Upper lobe of left lung (tissue), 6 donors: ENCODE data around the gene MRPL20. TPM values are rescaled to one million over a fixed set of nuclear protein-coding genes. Genes with fewer than 3 reads are reported as not detected.

Experiments used
- ATAC-seq, 2 donors: fragments of 200-7000 bp; cut with Tn5 transposase; one replicate each; pipeline ENCODE4 v1.9.1; 2022; ENCODE audit warnings: mild to moderate bottlenecking in 2 of 2, moderate library complexity in 2 of 2; ENCODE audit not compliant: low FRiP score in 2 of 2
- DNase-seq, 2 donors: peaks; one replicate each; pipeline ENCODE4 v3.0.0-alpha.2; 2019 to 2020
- H3K27ac ChIP-seq, 4 donors: fragments of 200-600 bp; sonication (generic); one replicate each; pipeline ENCODE4 v1.5.1; 2016 to 2019
- H3K27me3 ChIP-seq, 4 donors: fragments of 200-600 bp; sonication (generic); one replicate each; pipeline ENCODE4 v1.5.1; 2017 to 2019
- H3K36me3 ChIP-seq, 4 donors: fragments of 200-600 bp; sonication (generic); one replicate each; pipeline ENCODE4 v1.5.1; 2016 to 2019
- H3K4me1 ChIP-seq, 4 donors: fragments of 200-600 bp; sonication (generic); one replicate each; pipeline ENCODE4 v1.5.1; 2018 to 2019
- H3K4me3 ChIP-seq, 4 donors: fragments of 200-600 bp; sonication (generic); one replicate each; pipeline ENCODE4 v1.5.1; 2017 to 2019; ENCODE audit warnings: mild to moderate bottlenecking in 2 of 4, moderate library complexity in 1 of 4
- H3K9me3 ChIP-seq, 4 donors: fragments of 200-600 bp; sonication (generic); one replicate each; pipeline ENCODE4 v1.5.1; 2018 to 2019
- EP300 ChIP-seq, 4 donors: sonication (generic); formaldehyde crosslinking; IDR thresholded peaks; one replicate each; pipeline ENCODE4 v1.5.1; 2017; ENCODE audit warnings: antibody characterized with exemption in 4 of 4, control low read depth in 2 of 4
- POLR2A ChIP-seq, 4 donors: fragments of 450-650 bp; IDR thresholded peaks; one replicate each; pipeline ENCODE4 v1.5.1; 2016 to 2017; ENCODE audit warnings: antibody characterized with exemption in 4 of 4, mild to moderate bottlenecking in 2 of 4
- POLR2AphosphoS5 ChIP-seq, 2 donors: sonication (generic); formaldehyde crosslinking; IDR thresholded peaks; one replicate each; pipeline ENCODE4 v1.5.1; 2017; ENCODE audit warnings: antibody characterized with exemption in 2 of 2
- WGBS, 2 donors: methylation state at CpG; one replicate each; pipeline ENCODE4 v1.1.5; 2017 to 2018; 5-methylcytosine and 5-hydroxymethylcytosine counted together
- total RNA-seq, 6 donors: library from RNA; depleted of rRNA in 4 of 6; stranded (reverse); fragments of >200 nt in 4 of 6; gene quantifications; one replicate each; pipeline versions ENCODE4 v1.1.0 to v1.2.1, GENCODE V29; 2016 to 2021
- TF ChIP-seq, protein P1 (sequence below), 6 experiments: fragments of 450-650 bp in 4 of 6; fragments of 200-600 bp in 2 of 6; sonication (generic) in 2 of 6; IDR thresholded peaks; one replicate each; pipeline ENCODE4 v1.5.1; 2016 to 2019; ENCODE audit warnings: antibody characterized with exemption in 6 of 6
- donor health status: DM: no; HTN: no; CAD: no; lungs with moderate emphysema.
- donor health status: DM: no; HTN: yes; CAD: no; lungs with severe emphysema.

The MRPL20 gene
- total RNA-seq, 6 donors from 2014 or later, result 90.7 to 145 (median 101) TPM

DNA sequence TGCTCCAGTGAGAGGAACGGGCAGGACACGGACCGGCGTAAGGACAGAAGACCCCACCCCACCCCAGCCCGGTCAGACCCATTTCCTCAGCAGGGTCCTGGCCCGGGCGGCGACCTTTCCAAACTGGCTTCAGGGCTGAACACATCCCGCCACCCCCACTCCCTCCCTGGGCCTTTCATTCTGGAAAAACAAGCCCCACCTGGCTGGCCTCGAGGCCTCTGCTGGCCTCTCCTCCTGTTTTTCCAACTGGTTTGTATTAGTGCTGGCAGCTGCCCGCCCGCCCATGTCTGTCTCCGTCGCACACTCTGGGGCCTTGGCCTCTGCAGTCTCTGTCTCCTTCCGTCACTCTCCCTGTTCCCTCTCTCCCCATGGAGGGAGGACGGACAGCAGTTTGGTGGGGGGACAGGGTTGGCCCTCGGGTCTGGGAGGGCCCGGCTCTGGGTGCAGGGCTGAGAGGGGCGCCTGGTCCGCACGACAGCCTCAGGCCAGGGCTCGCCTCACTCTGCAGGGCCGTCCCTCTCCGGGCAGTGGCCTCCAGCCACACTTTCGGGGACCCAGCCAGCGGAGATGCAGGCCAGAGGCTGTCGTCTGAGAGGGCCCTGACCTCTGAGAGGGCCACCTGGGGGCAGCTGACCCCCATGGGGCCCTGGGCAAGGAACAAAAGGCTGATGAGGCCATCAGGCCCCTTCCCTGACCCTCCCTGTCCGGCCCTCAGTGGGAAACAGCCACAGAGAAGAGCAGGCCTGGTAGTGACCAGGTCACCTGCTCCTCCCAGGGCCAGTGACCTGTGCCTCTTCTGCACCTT, 47.2 kb downstream of the MRPL20 start:
- ATAC-seq (peak in 1 of 2 donors; percentile 66), DNase-seq (peak in 1 of 2 donors; percentile 76)
- 45 to 63% methylated on average over 16 to 27 of the region's 28 CpGs for WGBS, 2 donors
- TF ChIP-seq POLR2AphosphoS5 (IDR thresholded peaks at IDR 0.05) (no peak), POLR2A (IDR thresholded peaks at IDR 0.05) (no peak), EP300 (IDR thresholded peaks at IDR 0.05) (no peak)
- TF ChIP-seq, protein P1, sequence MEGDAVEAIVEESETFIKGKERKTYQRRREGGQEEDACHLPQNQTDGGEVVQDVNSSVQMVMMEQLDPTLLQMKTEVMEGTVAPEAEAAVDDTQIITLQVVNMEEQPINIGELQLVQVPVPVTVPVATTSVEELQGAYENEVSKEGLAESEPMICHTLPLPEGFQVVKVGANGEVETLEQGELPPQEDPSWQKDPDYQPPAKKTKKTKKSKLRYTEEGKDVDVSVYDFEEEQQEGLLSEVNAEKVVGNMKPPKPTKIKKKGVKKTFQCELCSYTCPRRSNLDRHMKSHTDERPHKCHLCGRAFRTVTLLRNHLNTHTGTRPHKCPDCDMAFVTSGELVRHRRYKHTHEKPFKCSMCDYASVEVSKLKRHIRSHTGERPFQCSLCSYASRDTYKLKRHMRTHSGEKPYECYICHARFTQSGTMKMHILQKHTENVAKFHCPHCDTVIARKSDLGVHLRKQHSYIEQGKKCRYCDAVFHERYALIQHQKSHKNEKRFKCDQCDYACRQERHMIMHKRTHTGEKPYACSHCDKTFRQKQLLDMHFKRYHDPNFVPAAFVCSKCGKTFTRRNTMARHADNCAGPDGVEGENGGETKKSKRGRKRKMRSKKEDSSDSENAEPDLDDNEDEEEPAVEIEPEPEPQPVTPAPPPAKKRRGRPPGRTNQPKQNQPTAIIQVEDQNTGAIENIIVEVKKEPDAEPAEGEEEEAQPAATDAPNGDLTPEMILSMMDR (IDR thresholded peaks at IDR 0.05), result no peak
- peaks cover 0 to under 1% (median 0%) of the 10 kb centered on the region in 4 donors for H3K36me3 ChIP-seq
- no peaks in the 10 kb centered on the region for H3K9me3 ChIP-seq
- peaks cover 0 to 35% (median 11%) of the 10 kb centered on the region in 4 donors for H3K27me3 ChIP-seq
- peaks cover 22 to 50% (median 41%) of the 10 kb centered on the region in 4 donors for H3K4me1 ChIP-seq
- peak overlapping the region; percentile 76 to 85 (median 83) for H3K27ac ChIP-seq
- H3K4me3 ChIP-seq, result no peak overlapping the region

DNA sequence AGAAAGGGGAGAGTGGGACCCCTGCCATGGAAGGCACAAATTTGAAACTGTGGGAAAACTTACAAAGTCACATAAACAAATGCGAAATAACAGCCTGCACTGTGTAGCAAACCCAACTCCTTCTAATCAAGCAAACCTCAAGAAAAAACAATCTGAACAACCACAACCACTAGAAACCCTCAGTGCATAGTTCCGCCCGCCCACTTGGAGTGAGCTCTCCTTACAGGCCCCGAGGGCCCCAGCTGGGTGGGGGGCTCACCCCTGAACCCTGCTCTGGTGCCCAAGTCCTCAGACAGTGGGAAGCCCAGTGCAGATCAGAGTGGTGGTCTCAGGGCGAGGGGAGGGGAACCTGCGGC, 47.8 kb downstream of the MRPL20 start:
- no peak for DNase-seq

DNA sequence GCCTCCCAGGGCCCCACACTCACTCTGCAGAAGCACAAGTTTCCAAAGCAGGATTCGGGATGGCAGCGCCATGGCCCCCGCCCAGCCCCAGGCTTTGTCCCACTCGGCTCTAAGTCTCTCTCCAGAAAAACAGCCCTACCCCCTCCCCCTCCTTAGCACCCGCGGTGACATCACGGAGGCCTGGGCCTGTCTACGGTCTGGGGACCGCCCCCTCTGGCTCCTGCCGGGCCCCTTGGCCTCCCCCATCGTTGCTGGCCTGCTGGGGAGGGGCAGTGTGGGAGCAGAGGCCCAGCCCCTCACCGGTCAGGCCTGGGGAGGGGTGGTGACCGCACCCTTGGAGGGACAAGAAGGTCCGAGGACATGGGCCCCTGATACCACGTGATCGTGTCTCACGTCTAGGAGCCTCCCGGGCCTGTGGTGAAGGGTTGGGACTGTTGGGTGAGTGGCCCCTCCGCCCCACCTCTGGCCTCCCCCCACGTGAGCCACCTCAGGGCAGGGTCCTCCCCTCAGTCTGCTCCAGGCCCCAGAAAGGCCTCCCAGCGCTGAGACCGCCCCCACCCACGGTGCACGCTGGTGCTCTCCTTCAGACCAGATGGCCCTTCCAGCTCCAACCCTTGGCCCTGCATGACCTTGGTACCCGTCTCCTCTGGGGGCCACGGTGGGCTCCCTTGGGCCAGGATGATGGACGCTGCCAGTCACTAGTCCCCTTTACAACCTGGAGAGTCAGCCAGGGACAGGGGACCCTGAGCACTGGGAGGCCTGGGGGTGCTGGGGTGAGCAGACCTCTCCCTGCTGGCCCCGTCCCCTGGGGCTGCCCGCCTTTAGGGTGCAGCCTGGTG, 48.4 kb downstream of the MRPL20 start, which contains the start of gene MXRA8:
MXRA8 (minus strand) TSS at position 123 of the 839 bp plus-strand sequence; CDS start at position 72, 51 bp downstream.
- Histone ChIP-seq H3K4me1 (peaks cover 32 to 58% (median 52%) of the 10 kb centered on the region in 4 donors), H3K27me3 (peaks cover 2 to 44% (median 22%) of the 10 kb centered on the region in 4 donors)

More for the DNA sequence above, 47.8 kb downstream of the MRPL20 start:
- Histone ChIP-seq H3K4me1 (peaks cover 26 to 56% (median 46%) of the 10 kb centered on the region in 4 donors), H3K27ac (peak overlapping the region; percentile 76 to 85 (median 83)), H3K27me3 (peaks cover 2 to 39% (median 16%) of the 10 kb centered on the region in 4 donors), H3K9me3 (no peaks in the 10 kb centered on the region), H3K36me3 (peaks cover 0 to 6% (median 0%) of the 10 kb centered on the region in 4 donors), H3K4me3 (no peak overlapping the region)
- ATAC-seq, result peak in 1 of 2 donors; percentile 46
- TF ChIP-seq, protein P1 (IDR thresholded peaks at IDR 0.05), result no peak
- TF ChIP-seq POLR2A (IDR thresholded peaks at IDR 0.05) (no peak), EP300 (IDR thresholded peaks at IDR 0.05) (no peak), POLR2AphosphoS5 (IDR thresholded peaks at IDR 0.05) (no peak)
- WGBS, 2 donors, result 56 to 68% methylated on average over 6 of the region's 6 CpGs

DNA sequence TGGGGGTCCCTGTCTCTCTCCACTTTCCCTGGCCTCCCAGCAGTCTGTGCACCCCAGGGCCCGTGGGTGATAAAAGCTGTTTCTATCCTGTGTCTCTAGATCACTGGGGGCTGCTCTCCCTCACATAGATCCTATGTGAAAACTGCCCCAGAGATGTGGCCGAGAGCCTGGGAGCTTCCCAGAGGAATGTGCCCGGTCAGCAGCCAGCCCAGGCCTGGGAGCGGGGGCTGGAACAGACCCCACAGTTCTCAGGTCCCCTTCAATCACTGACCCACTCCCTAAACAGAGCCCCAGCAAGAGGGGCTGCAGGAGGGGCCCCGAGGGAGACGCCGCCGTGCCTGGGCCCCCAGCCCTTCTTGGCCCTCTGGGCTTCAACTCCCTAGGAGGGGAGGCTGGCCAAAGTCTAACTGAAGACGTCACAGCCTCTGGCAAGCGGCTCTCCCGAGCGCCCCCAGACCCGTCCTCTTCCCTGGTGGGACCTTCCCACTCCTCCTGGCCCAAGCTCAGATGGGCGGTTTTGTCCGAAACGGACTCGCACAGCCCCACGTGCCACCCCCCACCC, 49.1 kb downstream of the MRPL20 start:
- H3K4me1 ChIP-seq, result peaks cover 36 to 65% (median 58%) of the 10 kb centered on the region in 4 donors

More for the DNA sequence above, 48.4 kb downstream of the MRPL20 start, which contains the start of gene MXRA8:
- H3K4me3 ChIP-seq, result peak within 1 kb of the TSS; percentile 21 to 53 (median 44)
- peak within 1 kb of the TSS; percentile 76 to 85 (median 83) for H3K27ac ChIP-seq
- DNase-seq (peak in 1 of 2 donors; percentile 89), ATAC-seq (peak; percentile 71 to 76)
- no peaks in the 10 kb centered on the region for H3K9me3 ChIP-seq
- H3K36me3 ChIP-seq, result peaks cover 0 to 6% (median 0%) of the 10 kb centered on the region in 4 donors
- 28 to 40% methylated on average over 12 to 26 of the region's 29 CpGs for WGBS, 2 donors
- TF ChIP-seq, protein P1 (IDR thresholded peaks at IDR 0.05), result no peak
- TF ChIP-seq EP300 (IDR thresholded peaks at IDR 0.05) (no peak), POLR2AphosphoS5 (IDR thresholded peaks at IDR 0.05) (peak in 1 of 2 donors; percentile 29), POLR2A (IDR thresholded peaks at IDR 0.05) (no peak)

More for the DNA sequence above, 49.1 kb downstream of the MRPL20 start:
- TF ChIP-seq, protein P1 (IDR thresholded peaks at IDR 0.05), result no peak
- TF ChIP-seq POLR2AphosphoS5 (IDR thresholded peaks at IDR 0.05) (no peak), POLR2A (IDR thresholded peaks at IDR 0.05) (no peak), EP300 (IDR thresholded peaks at IDR 0.05) (no peak)
- H3K27ac ChIP-seq, result peak overlapping the region; percentile 76 to 85 (median 83)
- DNase-seq, result no peak
- H3K4me3 ChIP-seq, result peak overlapping the region; percentile 21 to 53 (median 44)
- H3K36me3 ChIP-seq, result peaks cover 0 to 6% (median 0%) of the 10 kb centered on the region in 4 donors
- H3K27me3 ChIP-seq, result peaks cover 2 to 51% (median 27%) of the 10 kb centered on the region in 4 donors
- 7 to 62% methylated on average over 3 to 11 of the region's 18 CpGs for WGBS, 2 donors
- no peaks in the 10 kb centered on the region for H3K9me3 ChIP-seq
- ATAC-seq, result no peak
